GM21447 (cell line): ENCODE measurements around the gene FKBP14.

Experiments used
- ATAC-seq: cut with Tn5 transposase; IDR thresholded peaks from one replicate; pipeline ENCODE4 v1.9.1; 2021; ENCODE audit not compliant: unreplicated experiment

Gene FKBP14

DNA sequence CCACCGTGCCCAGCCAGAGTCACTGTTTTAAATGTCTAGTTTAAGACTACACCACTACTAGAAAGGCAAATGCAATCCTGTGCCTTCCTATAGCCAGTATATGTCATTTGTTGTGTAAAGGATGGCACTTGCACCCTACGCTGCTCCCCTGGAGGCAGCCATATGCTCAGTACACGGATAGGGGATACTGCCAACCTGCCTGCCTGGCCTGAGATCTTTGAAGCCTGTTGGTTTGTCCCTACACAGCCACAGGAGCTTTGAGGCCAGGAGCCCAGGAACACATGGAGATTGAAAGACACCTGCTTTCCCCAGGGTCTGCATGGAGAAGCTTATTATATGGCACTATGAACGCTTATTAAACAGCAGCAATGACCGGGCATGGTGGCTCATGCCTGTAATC, 34.6 kb downstream of the FKBP14 start:
- ATAC-seq, result no peak

DNA sequence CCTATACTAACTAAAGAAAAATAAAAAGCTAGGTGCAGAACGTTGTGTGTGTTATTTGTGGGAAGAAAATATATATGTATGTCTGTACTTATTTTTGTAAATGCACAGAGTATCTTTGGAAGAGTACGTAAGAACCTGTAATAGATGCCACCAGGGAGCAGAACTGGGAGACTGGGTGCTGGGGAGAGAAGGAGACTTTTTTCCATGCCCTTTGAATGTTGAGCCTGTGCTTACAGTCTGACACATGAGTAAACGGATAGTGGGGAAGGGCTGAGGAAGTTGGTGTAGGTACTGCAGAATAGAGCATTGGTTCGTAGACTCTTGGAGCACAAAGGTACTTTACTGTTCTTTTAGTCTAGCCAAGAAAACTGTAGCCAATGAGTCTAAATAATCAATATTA, 35.6 kb downstream of the FKBP14 start:
- ATAC-seq, result no peak

GRCh38 chr7:29989257-29989995, 37.1 kb downstream of the FKBP14 start, which contains the start of gene SCRN1:
Gene SCRN1 (minus strand): TSS chr7:29989801. CDS start chr7:29969067, 20,734 bp downstream.
- ATAC-seq, result peak; percentile 23

DNA sequence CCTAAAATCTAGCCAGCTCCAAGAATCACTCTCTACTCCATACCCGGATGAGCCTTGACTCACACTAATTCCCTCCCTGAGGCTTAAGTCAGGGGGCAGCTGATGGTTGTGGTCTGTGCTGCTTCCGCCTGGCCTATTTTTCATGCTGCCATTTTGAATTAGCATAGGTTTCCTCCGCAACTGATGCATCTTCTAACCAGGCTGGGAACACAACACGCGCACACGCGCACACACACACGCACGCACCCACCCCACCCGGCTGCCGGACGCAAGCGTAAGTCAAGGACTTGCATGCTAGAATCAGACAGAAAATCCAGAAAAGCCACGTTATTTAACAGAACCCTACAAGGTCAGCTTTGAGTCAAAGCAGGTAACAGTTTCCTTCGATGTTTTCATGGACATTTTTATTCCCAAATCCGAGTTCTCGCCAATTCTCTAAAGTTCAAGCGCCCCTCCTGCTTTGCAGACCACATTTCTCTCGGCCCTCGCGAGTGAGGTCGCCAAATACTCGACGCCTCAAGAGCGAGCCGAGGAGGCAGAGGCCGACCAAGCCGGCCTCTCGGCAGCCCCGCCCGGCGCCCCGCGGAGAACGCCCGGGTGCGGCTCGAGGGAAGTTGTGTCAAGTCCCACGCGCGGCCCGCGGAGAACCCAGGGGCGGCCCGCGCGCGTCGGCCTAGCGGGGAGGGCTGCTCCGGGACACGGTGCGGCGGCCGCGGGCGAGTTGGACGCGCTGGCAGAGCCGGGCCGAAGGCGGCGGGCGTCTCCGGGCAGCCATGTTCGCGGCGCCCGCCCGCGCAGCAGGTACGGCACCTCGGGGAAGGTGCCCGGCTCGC, 37.9 kb downstream of the FKBP14 start:
- peak; percentile 37 for ATAC-seq

- ATAC-seq, result no peak
Observed at GRCh38 chr7:29987811-29988317, 38.6 kb downstream of the FKBP14 start.

GRCh38 chr7:29987083-29987482, 39.4 kb downstream of the FKBP14 start:
- no peak for ATAC-seq

DNA sequence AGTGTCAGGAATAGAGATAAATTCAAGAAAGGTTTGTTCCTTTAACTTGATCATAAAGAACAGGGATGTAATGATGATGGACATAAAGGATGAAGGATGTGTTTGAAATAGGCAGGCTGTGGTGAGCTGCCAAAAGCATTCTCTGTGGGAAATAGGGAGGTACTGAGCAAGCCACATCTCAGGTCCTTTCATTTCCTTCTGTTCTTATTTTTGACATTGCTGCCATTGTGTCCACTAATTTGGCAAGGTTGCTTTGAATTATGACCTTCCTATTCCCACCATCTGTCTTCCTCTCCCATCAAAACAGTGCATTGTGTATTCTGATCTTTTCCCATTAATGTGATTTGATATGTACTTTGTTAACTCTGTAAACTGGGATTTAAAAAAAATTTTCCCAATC, 46.4 kb downstream of the FKBP14 start:
- ATAC-seq, result no peak

GRCh38 chr7:29977886-29978651, 48.4 kb downstream of the FKBP14 start:
- no peak for ATAC-seq

- ATAC-seq, result no peak
Observed at GRCh38 chr7:29976673-29977415, 49.7 kb downstream of the FKBP14 start.

DNA sequence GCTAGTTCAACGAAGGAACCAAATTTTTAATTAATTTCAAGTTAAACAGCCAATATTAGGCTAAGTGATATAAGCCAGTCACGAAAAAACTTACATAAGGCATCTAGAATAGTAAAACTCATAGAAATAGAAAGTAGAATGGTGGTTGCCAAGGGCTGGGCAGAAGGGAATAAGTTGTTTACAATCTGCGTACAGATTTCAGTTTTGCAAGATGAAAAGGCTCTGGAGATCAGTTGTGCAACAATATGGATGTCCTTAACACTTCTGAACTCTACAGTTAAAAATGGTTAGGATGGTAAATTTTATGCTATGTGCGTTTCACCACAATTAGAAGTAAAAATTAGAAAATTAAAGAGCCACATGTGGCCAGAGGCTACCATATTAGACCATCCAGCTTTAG, 50.2 kb downstream of the FKBP14 start:
- no peak for ATAC-seq

DNA sequence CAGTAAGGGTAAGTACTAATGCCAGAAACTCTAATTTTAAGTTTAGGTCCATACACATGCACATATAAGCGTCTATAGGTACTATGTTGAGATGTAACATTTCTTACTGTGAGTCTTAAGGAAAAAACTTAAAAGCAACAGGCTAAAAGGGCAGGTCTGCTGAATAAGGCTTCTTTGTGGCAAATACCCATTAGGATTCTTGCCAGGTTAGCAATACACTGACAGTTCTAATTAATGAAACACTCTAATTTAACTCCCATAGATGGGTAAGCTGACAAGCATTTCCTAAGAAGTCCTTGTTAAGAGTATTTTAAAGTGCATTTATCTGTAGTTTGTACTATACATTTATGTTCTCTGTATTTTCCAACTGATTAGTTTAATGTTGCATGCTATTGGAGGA, 50.9 kb downstream of the FKBP14 start:
- ATAC-seq, result no peak

DNA sequence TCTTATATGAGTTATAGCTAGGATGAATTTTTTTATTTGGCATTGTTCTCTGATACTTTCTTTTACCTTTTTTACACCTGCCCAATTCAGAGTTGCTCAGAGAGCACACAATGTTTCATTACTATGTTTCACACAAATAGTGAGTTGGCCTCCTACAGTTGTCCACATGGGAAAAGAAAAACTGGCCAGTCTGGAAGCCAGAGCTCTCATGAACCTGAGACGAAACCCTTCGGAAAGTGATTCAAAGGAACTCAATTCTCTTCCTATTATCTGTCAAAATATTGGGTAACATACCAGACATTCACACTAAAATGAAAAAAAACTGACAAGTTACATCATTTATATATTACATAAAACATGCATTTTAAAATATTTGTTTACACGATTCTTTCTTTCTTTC, 52.2 kb downstream of the FKBP14 start:
- no peak for ATAC-seq

GRCh38 chr7:29972315-29972669, 54.2 kb downstream of the FKBP14 start:
- ATAC-seq, result no peak

- no peak for ATAC-seq
Observed at GRCh38 chr7:29971566-29972314, 54.8 kb downstream of the FKBP14 start.

- no peak for ATAC-seq
Observed at GRCh38 chr7:29970158-29970557, 56.3 kb downstream of the FKBP14 start.

DNA sequence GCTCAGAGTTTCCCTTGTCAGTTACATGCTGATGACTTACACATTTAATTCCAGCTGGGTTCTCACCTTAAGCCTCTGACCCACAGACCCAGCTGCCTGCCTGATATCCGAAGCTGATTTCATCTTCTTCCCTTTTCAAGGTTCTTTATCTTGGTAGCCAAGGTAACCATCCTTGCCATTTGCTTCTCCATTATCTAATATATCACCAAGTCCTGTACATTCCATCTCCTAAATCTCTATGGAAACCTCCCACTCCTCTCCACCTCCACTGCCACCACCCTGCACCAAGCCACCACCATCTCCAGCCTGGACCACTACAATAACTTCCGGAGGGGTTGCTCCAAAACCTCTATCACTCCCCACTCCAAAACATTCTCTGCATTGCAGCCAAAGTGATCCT, 56.8 kb downstream of the FKBP14 start:
- no peak for ATAC-seq

GRCh38 chr7:29968683-29969395, 57.7 kb downstream of the FKBP14 start:
- no peak for ATAC-seq

- no peak for ATAC-seq
Observed at GRCh38 chr7:29965030-29965429, 61.5 kb downstream of the FKBP14 start.

- ATAC-seq, result no peak
Observed at GRCh38 chr7:29962035-29962434, 64.5 kb downstream of the FKBP14 start.
